Measurements from ENCODE around the gene PDLIM3.

GRCh38 chr4:185471235-185472102, 63.8 kb downstream of the PDLIM3 start, which contains the start of gene CCDC110:
- TF ChIP-seq, protein P1, sequence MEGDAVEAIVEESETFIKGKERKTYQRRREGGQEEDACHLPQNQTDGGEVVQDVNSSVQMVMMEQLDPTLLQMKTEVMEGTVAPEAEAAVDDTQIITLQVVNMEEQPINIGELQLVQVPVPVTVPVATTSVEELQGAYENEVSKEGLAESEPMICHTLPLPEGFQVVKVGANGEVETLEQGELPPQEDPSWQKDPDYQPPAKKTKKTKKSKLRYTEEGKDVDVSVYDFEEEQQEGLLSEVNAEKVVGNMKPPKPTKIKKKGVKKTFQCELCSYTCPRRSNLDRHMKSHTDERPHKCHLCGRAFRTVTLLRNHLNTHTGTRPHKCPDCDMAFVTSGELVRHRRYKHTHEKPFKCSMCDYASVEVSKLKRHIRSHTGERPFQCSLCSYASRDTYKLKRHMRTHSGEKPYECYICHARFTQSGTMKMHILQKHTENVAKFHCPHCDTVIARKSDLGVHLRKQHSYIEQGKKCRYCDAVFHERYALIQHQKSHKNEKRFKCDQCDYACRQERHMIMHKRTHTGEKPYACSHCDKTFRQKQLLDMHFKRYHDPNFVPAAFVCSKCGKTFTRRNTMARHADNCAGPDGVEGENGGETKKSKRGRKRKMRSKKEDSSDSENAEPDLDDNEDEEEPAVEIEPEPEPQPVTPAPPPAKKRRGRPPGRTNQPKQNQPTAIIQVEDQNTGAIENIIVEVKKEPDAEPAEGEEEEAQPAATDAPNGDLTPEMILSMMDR (IDR thresholded peaks at IDR 0.05): peak; percentile 77 to 89 (median 84)
- TF ChIP-seq POLR2A (IDR thresholded peaks at IDR 0.05): peak in 1 of 4 donors; percentile 3
